Mesothelial cell of epicardium (in vitro differentiated cells): Measurements from ENCODE around the gene APCDD1L. TPM values are rescaled to one million over a fixed set of nuclear protein-coding genes. Genes with fewer than 3 reads are reported as not detected.

Experiments
- DNase-seq, 2 experiments: peaks; one replicate each; pipeline ENCODE4 v3.0.0; 2021; ENCODE audit warnings: low spot score in 2 of 2; ENCODE audit not compliant: unreplicated experiment in 2 of 2
- H3K27ac Mint-ChIP-seq: 2 replicates; pipeline ENCODE4 v1.8.0; 2021; ENCODE audit warnings: mixed read lengths
- H3K27me3 Mint-ChIP-seq: 2 replicates; pipeline ENCODE4 v1.8.0; 2021; ENCODE audit warnings: low read depth, mixed read lengths
- H3K36me3 Mint-ChIP-seq: 2 replicates; pipeline ENCODE4 v1.8.0; 2021; ENCODE audit warnings: mixed read lengths
- H3K4me1 Mint-ChIP-seq: 2 replicates; pipeline ENCODE4 v1.8.0; 2021; ENCODE audit warnings: mixed read lengths
- H3K4me3 Mint-ChIP-seq: 2 replicates; pipeline ENCODE4 v1.8.0; 2021; ENCODE audit warnings: mild to moderate bottlenecking, moderate library complexity, mixed read lengths
- H3K9me3 Mint-ChIP-seq: 2 replicates; pipeline ENCODE4 v1.8.0; 2021; ENCODE audit warnings: mixed read lengths
- total RNA-seq: library from RNA; stranded (reverse); gene quantifications from 3 replicates; pipeline ENCODE4 v1.2.1, GENCODE V29; 2021
- TF ChIP-seq, protein P1 (sequence below): fragments of 200-600 bp; sonication (generic); IDR thresholded peaks from one replicate; pipeline ENCODE4 v1.5.0; 2021; ENCODE audit warnings: antibody characterized with exemption; ENCODE audit not compliant: unreplicated experiment

The APCDD1L gene
- total RNA-seq, 1 donor from 2014 or later: not detected

GRCh38 chr20:58546756-58547622 lies 31.8 kb upstream of the APCDD1L start:
- H3K27ac Mint-ChIP-seq: no peak overlapping the region
- no peaks in the 10 kb centered on the region for H3K9me3 Mint-ChIP-seq
- TF ChIP-seq, protein P1, sequence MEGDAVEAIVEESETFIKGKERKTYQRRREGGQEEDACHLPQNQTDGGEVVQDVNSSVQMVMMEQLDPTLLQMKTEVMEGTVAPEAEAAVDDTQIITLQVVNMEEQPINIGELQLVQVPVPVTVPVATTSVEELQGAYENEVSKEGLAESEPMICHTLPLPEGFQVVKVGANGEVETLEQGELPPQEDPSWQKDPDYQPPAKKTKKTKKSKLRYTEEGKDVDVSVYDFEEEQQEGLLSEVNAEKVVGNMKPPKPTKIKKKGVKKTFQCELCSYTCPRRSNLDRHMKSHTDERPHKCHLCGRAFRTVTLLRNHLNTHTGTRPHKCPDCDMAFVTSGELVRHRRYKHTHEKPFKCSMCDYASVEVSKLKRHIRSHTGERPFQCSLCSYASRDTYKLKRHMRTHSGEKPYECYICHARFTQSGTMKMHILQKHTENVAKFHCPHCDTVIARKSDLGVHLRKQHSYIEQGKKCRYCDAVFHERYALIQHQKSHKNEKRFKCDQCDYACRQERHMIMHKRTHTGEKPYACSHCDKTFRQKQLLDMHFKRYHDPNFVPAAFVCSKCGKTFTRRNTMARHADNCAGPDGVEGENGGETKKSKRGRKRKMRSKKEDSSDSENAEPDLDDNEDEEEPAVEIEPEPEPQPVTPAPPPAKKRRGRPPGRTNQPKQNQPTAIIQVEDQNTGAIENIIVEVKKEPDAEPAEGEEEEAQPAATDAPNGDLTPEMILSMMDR: no peak
- peaks cover 39% of the 10 kb centered on the region for H3K4me1 Mint-ChIP-seq
- H3K4me3 Mint-ChIP-seq: no peak overlapping the region
- peaks cover 5% of the 10 kb centered on the region for H3K27me3 Mint-ChIP-seq
- H3K36me3 Mint-ChIP-seq: no peaks in the 10 kb centered on the region
- DNase-seq: peak in 1 of 2 experiments; percentile 14

- peak in 1 of 2 experiments; percentile 17 for DNase-seq
- TF ChIP-seq, protein P1: no peak
- no peak overlapping the region for H3K4me3 Mint-ChIP-seq
Measured at GRCh38 chr20:58546416-58546711, 31.2 kb upstream of the APCDD1L start.

GRCh38 chr20:58545565-58546415 lies 30.6 kb upstream of the APCDD1L start:
- Mint-ChIP-seq H3K27me3 (peaks cover 6% of the 10 kb centered on the region), H3K4me1 (peaks cover 35% of the 10 kb centered on the region), H3K36me3 (no peaks in the 10 kb centered on the region), H3K4me3 (no peak overlapping the region), H3K27ac (no peak overlapping the region), H3K9me3 (no peaks in the 10 kb centered on the region)
- no peak for DNase-seq
- TF ChIP-seq, protein P1: no peak

More at GRCh38 chr20:58546416-58546711, 31.2 kb upstream of the APCDD1L start:
- H3K36me3 Mint-ChIP-seq: no peaks in the 10 kb centered on the region
- H3K27ac Mint-ChIP-seq: no peak overlapping the region
- H3K27me3 Mint-ChIP-seq: peaks cover 6% of the 10 kb centered on the region
- peaks cover 36% of the 10 kb centered on the region for H3K4me1 Mint-ChIP-seq
- H3K9me3 Mint-ChIP-seq: no peaks in the 10 kb centered on the region

DNA sequence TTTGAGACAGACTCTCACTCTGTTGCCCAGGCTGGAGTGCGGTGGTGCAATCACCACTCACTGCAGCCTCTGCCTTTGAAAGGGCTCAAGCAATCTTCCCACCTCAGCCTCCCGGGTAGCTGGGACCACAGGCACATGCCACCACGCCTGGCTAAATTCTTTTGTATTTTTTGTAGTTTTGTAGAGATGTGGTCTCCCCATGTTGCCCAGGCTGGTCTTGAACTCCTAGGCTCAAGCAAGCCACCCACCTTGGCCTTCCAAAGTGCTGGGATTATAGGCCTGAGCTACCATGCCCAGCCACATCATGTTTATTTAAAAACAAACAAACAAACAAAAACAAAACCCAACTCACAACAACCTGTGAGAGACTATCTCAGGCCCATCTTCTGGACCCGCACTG lies 29.7 kb upstream of the APCDD1L start:
- peaks cover 26% of the 10 kb centered on the region for H3K4me1 Mint-ChIP-seq
- DNase-seq: peak in 1 of 2 experiments; percentile 14
- H3K36me3 Mint-ChIP-seq: no peaks in the 10 kb centered on the region
- TF ChIP-seq, protein P1: no peak
- no peak overlapping the region for H3K4me3 Mint-ChIP-seq
- H3K27ac Mint-ChIP-seq: no peak overlapping the region
- peaks cover 3% of the 10 kb centered on the region for H3K9me3 Mint-ChIP-seq
- H3K27me3 Mint-ChIP-seq: peaks cover 12% of the 10 kb centered on the region

DNA sequence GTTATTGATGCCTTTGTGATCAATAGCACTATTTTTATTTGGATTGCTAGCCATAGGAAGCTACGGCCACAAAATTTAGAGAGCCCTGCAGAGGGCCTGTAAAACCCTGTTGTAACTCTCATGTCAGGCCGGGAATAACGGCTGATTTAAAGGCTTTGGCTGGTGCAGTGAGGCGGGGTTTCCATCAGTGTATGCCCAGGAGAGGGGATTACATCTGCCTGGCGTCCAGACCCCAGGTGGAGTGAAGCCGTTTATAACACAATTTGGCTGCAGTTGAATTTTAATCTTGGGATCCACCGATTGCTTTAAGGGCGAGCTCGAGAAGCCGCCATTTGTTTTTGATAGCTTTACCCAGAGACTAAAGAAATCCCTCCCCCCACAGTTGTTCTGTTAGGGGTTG lies 29.1 kb upstream of the APCDD1L start:
- Mint-ChIP-seq H3K4me1 (peaks cover 20% of the 10 kb centered on the region), H3K4me3 (no peak overlapping the region), H3K27ac (no peak overlapping the region), H3K27me3 (peaks cover 12% of the 10 kb centered on the region), H3K36me3 (no peaks in the 10 kb centered on the region), H3K9me3 (peaks cover 8% of the 10 kb centered on the region)
- DNase-seq: no peak
- TF ChIP-seq, protein P1: no peak
